IPS-15b (cell line): ENCODE results near the gene SSTR1.
"Not testable (repeated sequence)": the region's sequence is repeated elsewhere in the genome, so short reads cannot be mapped to it uniquely, and the experiment has no call there.

ENCODE experiments used
- H3K27me3 ChIP-seq: one replicate; pipeline ENCODE4 v1.6.1; 2013; ENCODE audit warnings: low read length; ENCODE audit not compliant: control insufficient read depth, insufficient read depth
- H3K36me3 ChIP-seq: one replicate; pipeline ENCODE4 v1.6.1; 2013; ENCODE audit warnings: low read length; ENCODE audit not compliant: control insufficient read depth, insufficient read depth
- H3K4me1 ChIP-seq: one replicate; pipeline ENCODE4 v1.6.1; 2013; ENCODE audit warnings: mild to moderate bottlenecking, low read length; ENCODE audit not compliant: control insufficient read depth, insufficient read depth
- H3K4me3 ChIP-seq: one replicate; pipeline ENCODE4 v1.5.1; 2013; ENCODE audit warnings: low read depth, low read length
- H3K9ac ChIP-seq: one replicate; pipeline ENCODE4 v1.6.1; 2013; ENCODE audit warnings: low read depth, mild to moderate bottlenecking, low read length
- H3K9me3 ChIP-seq: one replicate; pipeline ENCODE4 v1.6.1; 2013; ENCODE audit warnings: mild to moderate bottlenecking, low read length; ENCODE audit not compliant: control insufficient read depth, insufficient read depth

The SSTR1 gene

DNA sequence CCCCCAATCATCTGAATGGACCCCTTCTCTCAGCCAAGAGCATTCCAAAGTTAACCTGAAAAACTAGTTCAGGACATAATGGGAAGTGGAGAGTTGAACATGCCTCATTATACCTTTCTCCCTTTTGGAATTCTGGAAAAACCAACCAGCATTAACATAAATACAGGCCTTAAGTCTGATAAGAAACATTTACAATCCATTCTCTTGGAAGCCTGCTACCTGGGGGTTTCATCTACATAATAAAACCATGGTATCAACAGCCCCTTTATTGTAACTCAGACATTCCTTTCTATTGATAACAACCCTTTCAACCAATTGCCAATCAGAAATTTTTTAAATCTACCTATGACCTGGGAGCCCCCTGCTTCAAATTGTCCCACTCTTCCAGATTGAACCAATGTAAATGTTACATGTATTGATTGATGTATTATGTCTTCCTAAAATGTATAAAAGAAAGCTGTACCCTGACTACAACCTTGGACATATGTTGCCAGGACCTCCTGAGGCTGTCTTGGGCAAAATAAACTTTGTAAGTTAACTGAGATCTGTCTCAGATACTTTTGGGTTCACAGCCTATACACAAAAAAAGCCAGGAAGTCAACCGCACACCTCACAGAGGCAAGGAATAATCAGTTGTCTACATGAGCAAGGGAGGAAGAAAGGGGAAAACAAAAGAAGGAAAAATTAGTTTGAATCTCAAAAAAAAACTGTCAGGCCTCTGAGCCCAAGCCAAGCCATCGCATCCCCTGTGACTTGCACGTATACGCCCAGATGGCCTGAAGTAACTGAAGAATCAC, 17.6 kb upstream of the SSTR1 start:
- Histone ChIP-seq H3K9ac (peak overlapping the region; percentile 70), H3K4me1 (peaks cover 26% of the 10 kb centered on the region), H3K4me3 (peak overlapping the region; percentile 40)

DNA sequence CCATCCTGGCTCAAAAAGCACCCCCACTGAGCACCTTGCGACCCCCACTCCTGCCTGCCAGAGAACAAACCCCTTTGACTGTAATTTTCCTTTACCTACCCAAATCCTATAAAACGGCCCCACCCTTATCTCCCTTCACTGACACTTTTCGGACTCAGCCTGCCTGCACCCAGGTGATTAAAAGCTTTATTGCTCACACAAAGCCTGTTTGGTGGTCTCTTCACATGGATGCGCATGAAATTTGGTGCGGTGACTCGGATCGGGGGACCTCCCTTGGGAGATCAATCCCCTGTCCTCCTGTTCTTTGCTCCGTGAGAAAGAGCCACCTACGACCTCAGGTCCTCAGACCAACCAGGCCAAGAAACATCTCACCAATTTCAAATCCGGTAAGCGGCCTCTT, 16.9 kb upstream of the SSTR1 start:
- Histone ChIP-seq H3K4me1 (peaks cover 26% of the 10 kb centered on the region), H3K9ac (peak overlapping the region; percentile 99), H3K36me3 (peaks cover 13% of the 10 kb centered on the region), H3K4me3 (peak overlapping the region; percentile 87)
- H3K9me3 ChIP-seq, H3K27me3 ChIP-seq: not testable (repeated sequence)

More for the DNA sequence above, 17.6 kb upstream of the SSTR1 start:
- Histone ChIP-seq H3K9me3 (no peaks in the 10 kb centered on the region), H3K36me3 (peaks cover 13% of the 10 kb centered on the region), H3K27me3 (no peaks in the 10 kb centered on the region)

DNA sequence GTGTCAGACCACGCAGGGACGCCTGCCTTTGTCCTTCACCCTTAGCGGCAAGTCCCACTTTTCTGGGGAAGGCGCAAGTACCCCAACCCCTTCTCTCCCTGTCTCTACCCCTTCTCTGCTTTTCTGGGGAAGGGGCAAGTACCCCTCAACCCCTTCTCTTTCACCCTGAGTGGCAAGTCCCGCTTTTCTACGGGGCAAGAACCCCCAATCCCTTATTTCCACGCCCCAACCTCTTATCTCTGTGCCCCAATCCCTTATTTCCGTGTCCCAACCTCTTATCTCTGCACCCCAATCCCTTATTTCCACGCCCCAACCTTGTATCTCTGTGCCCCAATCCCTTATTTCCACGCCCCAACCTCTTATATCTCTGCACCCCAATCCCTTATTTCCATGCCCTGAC, 16.2 kb upstream of the SSTR1 start:
- H3K27me3 ChIP-seq, H3K9me3 ChIP-seq: not testable (repeated sequence)
- peak overlapping the region; percentile 87 for H3K4me3 ChIP-seq
- H3K9ac ChIP-seq = peak overlapping the region; percentile 99
- H3K36me3 ChIP-seq = peaks cover 13% of the 10 kb centered on the region
- H3K4me1 ChIP-seq = peaks cover 29% of the 10 kb centered on the region

DNA sequence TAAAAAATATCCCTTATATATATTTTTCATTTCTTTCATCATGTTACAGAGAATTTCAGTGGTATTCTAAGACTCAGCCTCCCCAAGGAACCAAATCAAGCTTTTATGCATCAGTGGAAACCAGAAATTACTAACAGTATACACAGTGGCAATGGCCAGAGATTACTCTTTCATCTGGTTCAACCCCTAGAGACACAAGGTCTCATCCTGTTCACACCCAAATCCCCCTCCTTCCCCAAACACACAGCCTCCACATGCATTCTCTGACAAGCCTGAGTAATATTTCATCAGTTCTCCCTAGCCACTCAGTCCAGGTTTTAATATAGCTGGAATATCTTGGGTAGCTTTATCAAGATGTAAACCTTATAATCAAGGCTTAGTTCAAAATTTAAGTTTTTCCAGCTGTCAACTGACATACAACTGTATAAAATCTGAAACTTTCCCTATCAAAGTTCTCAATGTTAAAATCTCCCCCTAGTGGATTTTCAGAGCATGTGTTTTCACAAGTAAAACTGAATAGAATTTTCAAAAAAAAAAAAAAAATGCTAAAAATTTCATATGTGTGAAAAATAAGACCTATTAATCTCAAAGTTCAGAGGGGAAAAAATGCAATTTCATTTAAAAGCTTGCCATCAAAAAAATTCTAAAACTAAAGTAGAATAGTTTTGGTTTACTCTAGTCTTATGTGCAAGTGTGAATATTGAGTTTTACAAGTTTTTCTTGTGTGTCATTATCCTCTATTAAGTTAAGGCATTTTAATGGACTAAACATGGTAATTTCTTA, 10.5 kb upstream of the SSTR1 start:
- peak overlapping the region; percentile 18 for H3K9ac ChIP-seq
- peaks cover 22% of the 10 kb centered on the region for H3K36me3 ChIP-seq
- H3K9me3 ChIP-seq = no peaks in the 10 kb centered on the region
- H3K27me3 ChIP-seq = no peaks in the 10 kb centered on the region
- no peak overlapping the region for H3K4me3 ChIP-seq
- peaks cover 9% of the 10 kb centered on the region for H3K4me1 ChIP-seq

DNA sequence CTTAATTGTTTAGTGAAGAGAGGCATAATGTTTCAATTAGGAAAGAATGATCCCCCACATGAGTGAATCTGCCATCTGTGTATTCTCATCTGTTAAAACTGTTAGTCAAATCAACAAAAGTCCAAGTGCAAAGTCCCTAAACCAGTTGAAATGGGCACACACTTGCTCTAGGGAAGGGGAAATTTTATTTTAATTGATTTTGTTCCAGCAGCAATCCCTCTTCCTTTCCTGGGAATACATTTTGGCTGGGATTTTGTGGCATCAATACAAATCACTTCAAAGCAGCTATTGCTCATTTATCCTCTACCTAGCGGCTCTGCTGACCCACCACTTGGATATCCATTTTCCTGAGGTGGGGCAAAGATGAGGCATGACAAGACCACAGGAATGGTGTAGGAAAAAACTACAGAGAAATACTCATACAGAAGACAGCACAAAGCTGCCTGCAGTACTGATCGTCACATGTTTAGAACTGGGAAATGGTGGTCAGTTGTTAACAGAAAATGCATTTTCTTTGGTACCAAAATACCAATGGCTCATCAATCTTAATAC, 9.8 kb upstream of the SSTR1 start:
- H3K27me3 ChIP-seq = no peaks in the 10 kb centered on the region
- H3K36me3 ChIP-seq = peaks cover 22% of the 10 kb centered on the region
- no peaks in the 10 kb centered on the region for H3K9me3 ChIP-seq
- peaks cover 9% of the 10 kb centered on the region for H3K4me1 ChIP-seq
- no peak overlapping the region for H3K4me3 ChIP-seq
- H3K9ac ChIP-seq = no peak overlapping the region

DNA sequence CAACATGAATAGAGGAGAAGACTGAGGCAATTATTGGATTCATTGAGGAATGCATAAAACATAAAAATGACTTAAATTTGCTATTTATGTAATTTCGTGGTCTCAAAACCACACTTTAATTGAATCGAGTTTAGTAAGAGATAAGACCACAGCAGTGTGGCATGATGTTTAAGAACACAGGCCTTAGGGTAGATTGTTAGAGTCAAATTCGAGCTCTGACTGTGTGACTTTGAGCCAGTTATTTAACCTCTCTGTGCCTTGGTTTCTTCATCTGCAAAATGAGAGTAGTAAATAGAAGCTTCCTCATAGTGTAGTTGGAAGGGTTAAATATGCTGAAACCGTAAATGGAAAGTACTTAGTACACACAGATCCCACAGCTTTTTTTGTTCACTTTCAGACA, 9.3 kb upstream of the SSTR1 start:
- no peaks in the 10 kb centered on the region for H3K9me3 ChIP-seq
- no peak overlapping the region for H3K9ac ChIP-seq
- no peak overlapping the region for H3K4me3 ChIP-seq
- H3K27me3 ChIP-seq = no peaks in the 10 kb centered on the region
- H3K36me3 ChIP-seq = peaks cover 20% of the 10 kb centered on the region
- peaks cover 9% of the 10 kb centered on the region for H3K4me1 ChIP-seq

DNA sequence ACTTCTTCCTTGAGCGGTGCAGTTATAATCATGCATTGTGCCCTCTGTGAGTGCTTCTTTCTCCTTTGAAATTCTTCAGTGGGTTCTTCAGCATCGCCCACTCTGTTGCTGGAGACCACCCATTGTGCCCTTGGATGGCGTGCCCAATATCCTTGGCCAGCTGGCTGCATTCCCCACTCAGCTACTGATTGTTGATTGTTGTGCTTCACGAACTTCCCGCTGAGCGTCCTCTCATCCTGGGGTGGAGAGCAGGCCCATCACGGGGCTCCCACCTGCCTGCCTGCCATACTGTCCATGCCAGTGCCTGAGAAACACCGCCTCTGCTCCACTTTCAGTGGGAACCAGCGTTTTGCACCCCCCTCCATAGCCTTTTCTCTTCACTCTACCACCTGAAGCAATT, 8.6 kb upstream of the SSTR1 start:
- H3K9me3 ChIP-seq = no peaks in the 10 kb centered on the region
- H3K36me3 ChIP-seq = peaks cover 20% of the 10 kb centered on the region
- H3K27me3 ChIP-seq = no peaks in the 10 kb centered on the region
- H3K4me3 ChIP-seq = no peak overlapping the region
- no peak overlapping the region for H3K9ac ChIP-seq
- peaks cover 9% of the 10 kb centered on the region for H3K4me1 ChIP-seq

DNA sequence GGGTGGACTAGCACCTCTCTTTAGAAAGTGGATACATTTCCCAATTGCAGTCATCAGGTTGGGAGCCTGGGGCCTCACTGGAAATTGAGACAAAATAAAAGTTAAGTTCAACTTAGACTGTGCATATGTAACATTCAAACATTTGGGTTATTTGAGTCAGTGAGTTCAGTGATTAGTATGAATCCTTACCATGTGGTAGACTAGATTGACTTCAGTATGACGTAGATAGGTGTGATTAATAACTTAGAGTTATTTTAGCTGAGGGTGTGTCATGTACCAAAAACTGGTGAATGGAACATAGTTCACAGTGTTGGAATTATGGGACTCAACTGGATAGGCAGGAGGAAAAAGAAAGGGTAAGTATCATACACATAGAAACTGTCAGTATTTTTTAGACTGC, 8.0 kb upstream of the SSTR1 start:
- Histone ChIP-seq H3K9me3 (no peaks in the 10 kb centered on the region), H3K36me3 (peaks cover 16% of the 10 kb centered on the region), H3K9ac (no peak overlapping the region), H3K4me3 (no peak overlapping the region), H3K4me1 (peaks cover 9% of the 10 kb centered on the region), H3K27me3 (peaks cover 3% of the 10 kb centered on the region)

DNA sequence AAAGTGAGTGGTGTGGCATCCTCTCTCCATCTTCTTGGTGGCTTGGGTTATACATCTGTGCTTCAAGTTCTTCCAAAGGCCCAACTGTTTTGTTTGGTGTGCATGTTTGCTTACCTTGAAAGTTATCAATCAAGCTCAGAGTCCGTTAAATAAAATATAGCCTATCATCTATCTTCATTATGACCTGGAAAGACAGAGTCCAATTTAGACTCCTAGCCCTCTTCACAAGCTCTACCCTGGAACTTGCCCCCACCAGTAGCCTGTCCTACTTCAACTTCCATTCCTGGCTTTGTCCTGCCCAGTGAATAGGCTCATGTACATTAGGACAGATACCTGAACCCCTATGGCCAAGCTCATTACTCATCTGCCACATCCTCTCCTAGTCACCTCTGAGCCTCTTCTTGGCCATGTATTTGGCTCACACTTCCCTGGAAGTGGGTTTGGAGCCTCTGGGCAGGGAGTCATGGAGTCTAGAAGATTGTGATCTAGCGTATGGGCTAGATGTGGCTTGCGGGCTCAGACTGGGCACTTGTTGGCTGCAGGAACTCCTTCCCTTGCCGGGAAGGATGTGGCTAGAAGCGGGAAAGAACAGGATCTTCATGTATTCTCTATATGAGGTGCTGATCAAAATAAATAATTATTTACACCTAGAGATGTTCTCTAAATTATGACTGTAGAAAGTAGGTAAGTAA, 6.4 kb upstream of the SSTR1 start:
- Histone ChIP-seq H3K27me3 (peaks cover 14% of the 10 kb centered on the region), H3K4me1 (peaks cover 8% of the 10 kb centered on the region), H3K9me3 (no peaks in the 10 kb centered on the region), H3K9ac (no peak overlapping the region), H3K36me3 (peaks cover 16% of the 10 kb centered on the region), H3K4me3 (no peak overlapping the region)

DNA sequence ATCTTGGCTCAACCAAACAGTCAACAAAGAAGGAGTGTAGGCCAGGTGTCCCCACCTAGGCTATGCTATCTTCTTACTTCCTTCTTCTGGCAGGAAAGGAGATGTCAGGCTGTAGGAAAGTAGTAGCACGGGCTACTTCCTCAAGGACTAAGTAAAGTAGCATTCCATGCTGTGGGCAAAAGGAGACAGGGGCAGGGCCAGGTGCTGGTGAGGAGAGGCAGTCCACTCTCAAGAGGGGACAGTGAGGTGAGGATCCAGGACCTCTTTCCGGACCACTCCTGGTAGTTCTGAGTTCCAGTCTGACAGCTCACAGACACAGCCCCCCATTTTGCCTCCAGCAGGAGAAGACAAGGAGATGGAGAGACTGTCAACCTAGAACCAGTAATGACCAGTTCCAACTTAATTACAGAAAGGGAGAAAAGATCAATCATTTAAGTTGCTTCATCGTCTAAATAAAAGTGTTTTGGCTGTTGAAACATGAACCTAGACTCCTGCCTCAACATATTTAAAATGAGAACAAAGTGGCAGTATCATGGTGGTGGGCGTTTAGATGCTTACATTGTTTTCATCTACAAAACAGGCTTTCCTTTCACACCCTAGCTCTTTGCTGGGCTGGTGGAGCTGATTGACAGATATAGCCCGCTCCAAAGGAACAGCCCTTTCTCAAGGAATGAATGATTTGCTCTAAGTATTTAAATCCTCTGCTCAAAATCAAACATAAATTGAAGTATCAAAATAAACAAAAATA, 5.1 kb upstream of the SSTR1 start:
- Histone ChIP-seq H3K9me3 (no peaks in the 10 kb centered on the region), H3K36me3 (peaks cover 13% of the 10 kb centered on the region), H3K4me1 (peaks cover 3% of the 10 kb centered on the region), H3K4me3 (no peak overlapping the region), H3K9ac (no peak overlapping the region), H3K27me3 (peaks cover 27% of the 10 kb centered on the region)
